ENCODE data around the gene CDK15.
"Not testable (repeated sequence)": the region's sequence is repeated elsewhere in the genome, so short reads cannot be mapped to it uniquely, and the experiment has no call there.

The CDK15 gene

DNA sequence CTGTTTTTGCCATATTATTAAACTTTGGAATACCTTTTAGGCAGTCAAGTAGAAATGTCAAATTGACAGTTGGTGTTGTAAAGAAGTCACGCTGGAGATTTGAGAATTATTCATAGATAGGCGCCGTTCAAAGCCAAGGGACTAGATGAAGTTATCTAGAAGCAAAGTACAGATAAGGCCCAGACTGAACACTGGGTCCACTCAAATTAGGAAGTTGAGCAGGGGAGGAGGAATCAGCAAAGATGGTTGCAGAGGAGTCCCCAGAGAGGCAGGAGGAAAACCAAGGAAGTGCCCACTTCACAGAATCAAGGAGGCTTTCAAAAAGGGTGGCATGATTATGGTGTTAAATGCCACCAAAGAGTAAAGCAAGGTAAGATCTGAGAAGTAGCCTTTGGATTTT lies 16.0 kb upstream of the CDK15 start:
- DNase-seq: no peak

DNA sequence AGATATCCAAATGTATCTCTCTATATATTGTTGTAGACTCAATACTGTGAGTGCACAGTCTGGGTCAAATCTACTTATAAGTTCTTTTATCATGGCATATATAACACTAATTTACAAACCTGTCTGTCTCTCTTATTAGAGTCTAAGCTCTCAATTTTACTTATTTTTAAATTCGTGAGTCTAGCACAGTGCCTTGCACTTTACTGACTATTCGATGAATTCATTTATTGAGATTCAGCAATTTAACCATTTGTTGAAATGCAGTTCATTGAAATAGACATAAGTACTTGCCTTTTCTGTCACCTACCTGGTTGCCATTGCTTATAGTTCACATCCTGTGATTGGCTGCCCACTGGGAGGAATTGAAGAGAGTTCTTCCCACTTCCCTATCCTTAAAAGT lies 15.3 kb upstream of the CDK15 start:
- no peak for DNase-seq

DNA sequence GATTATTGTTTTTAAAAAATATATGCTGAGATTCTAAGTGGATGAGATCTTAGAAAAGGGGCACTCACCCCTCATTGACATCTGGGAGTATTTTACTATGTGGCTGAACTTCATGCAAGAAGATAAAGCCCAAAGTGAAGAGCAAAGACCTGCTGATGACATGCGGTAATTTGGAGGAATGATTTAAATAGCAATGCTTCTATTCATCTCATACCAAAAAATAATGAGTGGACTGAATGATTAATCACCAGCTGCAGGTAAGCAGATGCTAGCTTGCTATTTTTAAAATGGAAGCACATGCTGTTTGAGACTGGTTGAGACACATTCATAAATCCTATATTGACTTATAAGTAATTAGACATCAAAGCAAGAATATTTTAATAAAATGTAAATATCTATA lies 12.7 kb upstream of the CDK15 start:
- DNase-seq: no peak

DNA sequence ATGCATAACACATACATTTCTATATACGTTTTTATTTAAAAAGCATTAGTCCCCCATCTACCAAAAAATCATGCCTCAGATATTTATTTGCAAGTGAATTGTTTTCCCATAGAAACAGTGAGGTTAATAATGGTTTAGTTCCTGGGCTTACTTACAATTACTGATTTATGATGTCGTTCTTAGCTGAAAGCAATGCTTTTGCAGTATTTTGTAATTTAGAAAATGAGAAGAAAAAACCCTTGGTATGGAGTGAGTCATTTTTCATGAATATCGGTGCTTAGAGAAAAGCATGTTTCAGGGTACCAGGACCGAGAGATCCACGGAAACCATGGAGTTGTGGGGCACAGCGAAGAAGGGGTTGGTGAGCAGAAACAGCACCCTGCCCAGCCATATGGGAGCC lies 12.0 kb upstream of the CDK15 start:
- no peak for DNase-seq

DNA sequence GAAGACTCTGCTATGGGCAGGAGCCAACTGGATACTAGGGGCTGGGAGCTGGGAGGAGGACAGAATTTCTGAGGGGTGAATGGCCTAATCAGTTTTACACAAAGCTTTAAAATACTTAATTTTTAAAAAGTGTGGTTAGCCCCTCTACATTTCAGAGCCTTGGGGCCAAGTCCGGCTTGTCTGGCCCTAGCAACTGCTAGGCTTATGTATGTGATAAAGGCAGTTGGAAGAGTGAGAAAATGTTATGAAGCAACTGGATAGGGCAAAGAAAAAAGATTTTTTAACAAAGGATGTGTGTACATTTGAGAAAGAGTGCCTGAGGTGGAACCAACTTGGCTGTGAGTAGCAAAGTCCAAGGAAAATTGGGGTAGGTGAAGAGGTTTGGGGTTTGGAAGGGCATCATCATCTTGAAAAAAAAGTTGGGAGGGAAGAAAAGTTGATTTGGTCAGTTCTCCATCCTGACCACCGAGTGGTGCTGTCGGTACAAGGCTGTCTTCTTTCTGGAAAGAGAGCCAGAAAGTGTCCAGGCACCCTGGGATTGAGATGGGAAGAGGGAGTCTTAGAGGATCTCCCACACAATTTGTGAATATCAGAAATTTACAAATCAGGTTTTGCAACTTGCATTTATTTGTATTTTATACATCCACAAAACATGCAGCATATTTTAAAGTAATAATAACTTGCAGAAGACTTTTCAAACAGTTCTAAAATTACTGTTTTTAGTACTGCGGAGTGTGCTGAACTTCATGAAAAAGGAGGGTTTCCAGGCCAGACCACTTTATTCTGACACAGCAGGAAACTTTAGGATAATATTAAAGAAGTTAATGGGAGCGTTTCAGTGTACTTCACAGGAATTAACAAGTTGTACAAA lies 10.5 kb upstream of the CDK15 start:
- no peak for DNase-seq

DNA sequence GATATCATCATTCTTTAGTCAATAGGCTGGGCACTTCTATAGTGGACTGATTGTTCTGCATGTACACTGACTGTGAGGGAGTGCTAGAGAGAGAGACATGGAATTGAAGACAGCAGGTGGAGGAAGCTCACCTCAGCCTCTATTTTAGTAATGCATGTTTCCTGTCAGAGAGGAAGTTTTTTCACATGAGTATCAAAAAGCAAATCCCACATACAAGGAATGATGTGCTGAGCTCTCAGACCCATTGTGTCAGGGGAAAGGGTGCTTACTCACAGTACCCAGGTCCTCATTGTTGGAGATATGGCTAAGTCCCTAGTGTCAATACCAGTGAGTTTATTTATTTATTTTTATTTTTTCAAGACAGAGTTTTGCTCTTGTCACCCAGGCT lies 9.9 kb upstream of the CDK15 start:
- DNase-seq: no peak

DNA sequence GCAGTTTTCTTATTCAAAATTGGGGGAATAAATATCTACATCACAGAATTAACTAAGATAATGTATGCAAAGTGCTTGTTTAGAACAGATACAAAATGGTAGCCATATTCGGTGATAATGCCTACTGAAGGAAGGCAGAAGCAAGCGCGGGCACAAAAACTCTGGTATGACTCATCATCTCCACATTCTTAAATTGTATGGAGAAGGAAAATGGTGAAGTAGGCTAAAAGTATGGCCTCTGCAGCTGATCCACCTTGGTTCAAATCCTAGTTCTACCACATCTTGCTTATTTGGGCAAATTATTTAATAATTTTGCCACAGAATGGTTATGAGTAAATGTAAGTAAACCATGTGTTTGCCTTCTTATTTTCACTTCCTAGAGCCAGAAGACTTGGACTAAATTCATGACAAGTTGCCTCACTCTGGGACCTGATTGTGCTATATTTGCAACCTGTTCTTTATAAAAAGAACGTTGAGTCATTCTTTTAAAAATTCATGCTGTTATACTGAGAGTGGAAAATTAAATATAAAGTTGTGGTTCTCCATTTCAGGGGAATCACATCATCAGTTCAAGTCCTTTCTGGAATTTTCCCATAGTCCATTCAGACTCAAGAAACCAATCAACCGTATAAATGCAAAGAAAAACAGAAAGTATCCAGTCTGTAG lies 9.0 kb upstream of the CDK15 start:
- DNase-seq: no peak

DNA sequence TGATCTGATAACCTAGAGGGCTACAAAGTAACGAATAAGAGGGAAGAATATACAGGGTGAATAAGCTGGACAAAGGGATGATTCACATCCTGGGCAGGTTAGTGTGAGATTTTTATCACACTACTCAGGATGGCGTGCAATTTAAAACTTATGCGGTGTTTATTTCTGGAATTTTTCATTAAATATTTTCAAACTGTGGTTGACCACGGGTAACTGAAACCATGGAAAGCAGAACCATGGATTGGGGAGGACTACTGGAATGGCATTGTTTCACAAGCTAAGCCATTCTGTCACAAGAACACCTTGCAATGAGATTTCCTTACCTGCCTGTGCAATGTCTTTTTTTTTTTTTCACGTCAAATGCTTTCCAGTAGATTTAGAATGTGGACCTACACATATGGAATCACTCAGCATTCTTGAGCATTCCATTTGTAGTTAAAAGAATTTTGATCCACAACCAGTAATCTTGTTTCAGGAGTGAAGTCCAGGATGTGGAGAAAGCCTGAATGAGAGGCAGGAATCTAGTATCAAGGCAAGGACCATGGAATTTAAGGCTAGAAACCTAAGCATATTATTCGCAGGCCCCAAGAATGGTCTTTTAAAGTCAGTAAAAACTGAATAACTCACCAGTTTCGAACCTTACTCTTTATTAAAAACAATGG lies 8.0 kb upstream of the CDK15 start:
- no peak for DNase-seq

DNA sequence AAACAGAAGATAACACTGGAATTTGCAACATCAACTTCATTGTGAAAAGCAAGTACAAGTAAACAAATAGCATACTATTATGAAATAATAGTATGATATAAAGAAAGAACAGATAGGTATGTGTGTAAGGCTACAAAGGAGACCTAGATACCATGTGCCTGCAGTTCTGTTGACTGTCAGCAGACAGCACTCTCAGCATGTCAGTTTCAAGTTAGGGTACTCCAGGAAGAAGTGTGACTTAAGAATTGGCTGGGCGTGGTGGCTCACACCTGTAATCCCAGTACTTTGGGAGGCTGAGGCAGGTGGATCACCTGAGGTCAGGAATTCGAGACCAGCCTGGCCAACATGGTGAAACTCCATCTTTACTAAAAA lies 7.4 kb upstream of the CDK15 start:
- DNase-seq: not testable (repeated sequence)

DNA sequence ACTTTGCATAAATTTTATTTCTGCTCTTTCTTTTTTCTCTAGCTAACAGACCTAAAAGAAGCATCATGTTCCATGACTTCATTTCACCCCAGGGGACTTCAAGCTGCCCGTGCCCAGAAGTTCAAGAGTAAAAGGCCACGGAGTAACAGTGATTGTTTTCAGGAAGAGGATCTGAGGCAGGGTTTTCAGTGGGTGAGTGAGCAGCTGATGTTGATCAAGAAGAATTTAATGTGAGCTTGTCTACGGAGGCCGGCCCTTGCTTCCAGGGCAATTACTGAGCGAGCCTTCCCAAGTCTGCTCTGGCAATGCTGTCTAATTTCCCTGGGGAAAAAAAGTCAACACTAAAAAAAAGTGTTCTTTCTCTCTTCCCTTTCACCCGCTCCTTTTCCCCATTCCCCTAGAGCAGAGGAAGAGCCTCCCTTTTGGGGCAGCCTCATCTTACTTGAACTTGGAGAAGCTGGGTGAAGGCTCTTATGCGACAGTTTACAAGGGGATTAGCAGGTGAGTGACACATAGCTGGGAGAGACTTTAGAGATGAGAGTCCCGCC lies 1.2 kb downstream of the CDK15 start:
- DNase-seq: no peak

DNA sequence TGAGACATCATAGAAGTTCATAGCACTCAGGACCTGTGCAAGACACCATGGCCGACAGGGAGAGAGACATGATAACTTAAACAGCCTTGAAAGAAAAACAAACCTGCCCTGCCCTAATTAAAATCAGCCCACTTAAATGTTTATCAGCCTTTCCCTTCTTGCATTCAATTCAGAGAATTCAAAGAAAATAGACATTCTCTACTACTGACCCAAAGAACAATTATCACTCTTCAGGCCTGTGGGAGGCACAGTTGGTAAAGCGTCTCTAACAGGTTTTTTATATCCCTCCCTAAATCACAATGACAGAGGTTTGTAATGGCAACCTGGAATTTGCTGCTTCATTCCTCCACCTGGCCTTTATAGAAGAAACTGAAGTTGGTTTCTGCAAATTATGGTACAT lies 1.7 kb downstream of the CDK15 start:
- no peak for DNase-seq

DNA sequence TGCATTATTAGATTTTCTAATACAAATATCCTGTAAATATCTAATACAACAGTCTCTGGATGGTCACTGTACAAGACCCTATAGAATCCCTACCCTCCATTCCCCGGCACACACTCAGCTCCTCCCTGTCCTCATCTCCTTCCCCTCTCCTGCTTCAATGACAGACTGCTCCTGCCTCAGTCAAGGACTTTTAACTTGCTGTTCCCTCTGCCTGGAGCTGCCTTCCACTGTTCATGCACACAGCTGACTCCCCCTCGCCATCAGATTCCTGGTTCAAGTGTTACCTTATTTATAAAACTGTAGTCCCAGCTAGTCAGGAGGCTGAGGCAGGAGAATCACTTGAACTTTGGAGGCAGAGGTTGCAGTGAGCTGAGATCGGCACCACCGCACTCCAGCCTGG lies 3.3 kb downstream of the CDK15 start:
- no peak for DNase-seq

DNA sequence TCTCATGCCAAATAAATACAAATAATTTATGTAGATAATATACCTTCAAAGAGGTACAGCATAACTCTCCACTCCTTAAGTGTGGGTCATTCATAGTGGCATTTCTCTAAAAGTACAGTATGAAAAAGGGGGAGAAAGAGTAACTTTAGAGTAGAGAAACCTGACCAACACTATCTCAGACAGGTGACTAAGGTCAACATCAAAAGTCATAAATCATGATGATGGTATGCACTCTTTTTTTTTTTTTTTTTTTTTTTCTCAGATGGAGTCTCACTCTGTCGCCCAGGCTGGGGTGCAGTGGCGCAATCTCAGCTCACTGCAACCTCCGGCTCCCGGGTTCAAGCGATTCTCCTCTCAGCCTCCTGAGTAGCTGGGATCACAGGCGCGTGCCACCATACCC lies 4.3 kb downstream of the CDK15 start:
- not testable (repeated sequence) for DNase-seq

DNA sequence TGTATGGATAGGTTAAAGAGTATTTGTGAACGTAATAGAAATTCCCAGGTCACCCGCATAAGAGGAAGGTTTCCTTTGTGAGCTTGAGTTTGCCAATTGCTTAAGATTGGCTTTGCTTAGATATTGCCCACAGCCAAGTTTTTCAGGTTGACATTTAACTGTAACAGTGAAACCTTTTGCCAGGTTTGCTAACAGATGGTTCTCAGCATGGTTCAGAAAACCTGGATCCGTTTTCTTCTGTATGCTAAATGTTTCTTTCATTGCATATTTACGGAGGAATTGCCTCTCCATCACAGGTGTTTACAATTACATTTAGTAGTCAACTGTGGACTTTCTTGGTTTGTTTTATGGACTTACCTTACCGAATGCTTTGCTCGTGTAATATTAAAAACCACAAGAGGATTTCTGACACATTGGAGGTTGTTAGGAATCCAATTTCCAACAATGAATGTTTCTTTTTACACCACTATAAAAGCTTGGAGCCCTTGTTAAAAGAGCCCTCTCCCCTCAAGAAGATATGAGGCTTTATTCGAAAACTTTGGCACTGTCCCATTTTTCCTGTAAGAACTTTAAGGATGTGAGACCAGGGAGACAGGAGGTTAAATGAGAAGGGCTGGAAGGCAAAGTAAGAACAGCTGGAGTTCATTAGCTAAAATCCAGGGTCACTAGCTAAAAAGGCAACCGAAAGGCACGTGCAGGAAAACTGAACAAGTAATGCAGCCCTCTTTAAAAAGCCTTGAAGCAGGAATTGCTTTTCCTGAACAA lies 7.8 kb downstream of the CDK15 start:
- DNase-seq: no peak

DNA sequence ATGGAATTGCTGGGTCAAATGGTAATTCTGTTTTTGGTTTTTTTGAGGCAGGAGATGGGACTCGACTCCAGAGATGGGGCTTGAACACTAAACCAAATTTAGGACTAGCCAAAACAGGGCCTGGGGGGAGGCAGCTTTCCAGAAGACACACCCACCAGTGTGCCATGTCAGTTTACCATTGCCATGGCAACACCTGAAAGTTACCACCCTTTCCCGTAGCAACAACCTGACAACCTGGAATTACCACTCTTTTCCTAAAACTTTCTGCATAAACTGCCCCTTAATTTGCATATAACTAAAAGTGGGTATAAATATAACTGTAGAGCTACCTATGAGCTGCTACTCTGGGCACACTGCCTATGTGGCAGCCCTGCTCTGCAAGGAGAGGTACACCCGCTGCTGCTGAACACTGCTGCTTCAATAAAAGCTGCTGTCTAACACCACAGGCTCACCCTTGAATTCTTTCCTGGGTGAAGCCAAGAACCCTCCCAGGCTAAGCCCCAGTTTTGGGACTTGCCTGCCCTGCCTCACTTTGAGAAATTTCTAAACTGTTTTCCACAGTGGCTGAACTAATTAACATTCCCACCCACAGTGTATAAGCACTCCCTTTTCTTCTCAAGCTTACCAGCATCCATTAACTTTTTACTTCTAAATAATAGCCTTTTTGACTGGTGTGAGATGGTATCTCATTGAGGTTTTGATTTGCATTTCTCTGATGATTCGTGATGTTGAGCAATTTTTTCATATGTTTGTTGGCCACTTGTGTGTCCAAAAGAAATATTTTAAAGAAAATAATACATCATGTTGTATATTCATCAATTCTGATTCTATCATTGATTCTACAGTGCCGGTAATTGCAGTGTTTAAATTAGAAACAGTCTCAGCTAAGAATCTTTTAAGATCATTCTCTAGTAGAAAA lies 10.6 kb downstream of the CDK15 start:
- no peak for DNase-seq

DNA sequence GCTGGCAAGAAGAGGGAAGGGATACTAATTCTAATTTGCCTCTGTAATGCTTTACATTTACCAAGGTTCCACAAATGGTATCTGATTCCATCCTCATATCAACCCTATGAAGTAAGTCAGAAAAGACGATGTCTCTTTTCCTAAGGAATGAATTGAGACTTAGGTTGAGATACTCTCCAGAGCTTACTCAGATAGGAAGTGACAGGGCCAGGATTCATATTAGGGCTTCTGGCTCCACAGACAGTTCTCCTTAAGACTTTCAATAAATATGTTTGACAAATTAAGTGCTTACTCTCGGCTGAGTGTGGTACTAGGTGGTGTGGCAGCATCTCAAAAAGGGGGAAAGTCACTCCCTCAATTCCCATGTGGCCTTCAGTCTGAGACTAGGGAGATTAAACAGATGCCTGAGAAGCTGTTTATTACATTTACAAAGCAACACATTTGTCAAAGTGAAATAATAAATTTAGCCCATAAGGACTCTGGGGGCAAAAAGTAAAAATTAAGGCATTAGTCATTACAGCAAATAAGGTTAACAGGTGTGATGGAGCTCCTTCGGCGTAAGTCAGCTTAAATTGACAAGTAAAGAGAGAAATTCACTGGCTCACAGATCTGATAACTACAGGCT lies 14.2 kb downstream of the CDK15 start:
- DNase-seq: no peak

DNA sequence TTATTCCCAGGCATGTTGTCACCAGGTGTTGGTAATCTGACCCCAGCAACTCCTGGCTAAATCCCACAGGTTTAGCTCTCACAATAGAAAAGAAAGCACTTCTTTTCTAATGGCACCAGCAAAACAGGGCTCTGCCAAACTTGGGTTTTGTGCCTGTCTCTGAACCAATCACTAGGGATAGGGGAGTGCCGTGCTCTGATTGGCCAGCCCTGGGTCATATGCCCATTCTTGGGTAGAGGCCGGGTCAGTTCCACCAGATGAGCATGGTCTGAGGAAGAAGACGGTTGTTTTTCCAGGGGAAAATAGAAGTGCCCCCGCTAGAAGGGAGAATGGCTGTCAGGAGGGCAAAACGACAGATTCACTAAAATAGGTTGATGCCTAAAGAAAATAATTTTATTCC lies 14.7 kb downstream of the CDK15 start:
- DNase-seq: no peak

DNA sequence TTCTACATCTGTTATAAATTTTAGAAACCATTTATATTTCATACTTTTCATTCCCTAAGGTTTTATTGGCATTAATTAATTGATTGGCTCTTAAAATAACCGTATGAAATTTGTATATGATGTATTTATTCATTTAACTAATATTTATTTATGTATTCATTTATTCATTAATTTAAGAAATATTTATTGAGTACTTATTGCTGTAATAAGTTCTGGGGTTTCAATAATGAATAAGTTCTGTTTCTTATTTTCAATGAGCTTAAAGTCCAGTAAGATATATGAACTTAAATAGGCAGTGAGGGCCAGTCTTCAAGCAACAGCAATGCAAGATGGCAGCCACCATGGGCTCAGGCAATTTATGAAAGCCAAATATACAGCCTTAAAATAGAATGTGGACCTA lies 17.9 kb downstream of the CDK15 start:
- no peak for DNase-seq

DNA sequence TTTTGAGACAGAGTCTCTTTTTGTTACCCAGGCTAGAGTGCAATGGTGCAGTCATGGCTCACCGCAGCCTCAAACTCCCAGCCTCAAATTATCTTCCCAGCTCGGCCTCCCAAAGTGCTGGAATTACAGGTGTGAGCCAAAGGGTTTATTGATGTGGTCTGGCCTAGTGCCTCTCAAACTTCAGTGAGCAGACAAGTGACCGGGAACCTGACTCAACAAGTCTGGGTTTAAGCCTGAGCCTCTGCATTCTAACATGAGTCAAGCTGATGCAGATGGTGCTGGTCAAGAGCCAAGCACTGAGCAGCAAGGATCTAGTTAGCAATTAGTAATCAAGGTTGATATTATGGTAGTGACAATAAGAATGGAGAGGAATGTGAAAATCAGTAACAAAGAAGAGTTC lies 21.3 kb downstream of the CDK15 start:
- no peak for DNase-seq

DNA sequence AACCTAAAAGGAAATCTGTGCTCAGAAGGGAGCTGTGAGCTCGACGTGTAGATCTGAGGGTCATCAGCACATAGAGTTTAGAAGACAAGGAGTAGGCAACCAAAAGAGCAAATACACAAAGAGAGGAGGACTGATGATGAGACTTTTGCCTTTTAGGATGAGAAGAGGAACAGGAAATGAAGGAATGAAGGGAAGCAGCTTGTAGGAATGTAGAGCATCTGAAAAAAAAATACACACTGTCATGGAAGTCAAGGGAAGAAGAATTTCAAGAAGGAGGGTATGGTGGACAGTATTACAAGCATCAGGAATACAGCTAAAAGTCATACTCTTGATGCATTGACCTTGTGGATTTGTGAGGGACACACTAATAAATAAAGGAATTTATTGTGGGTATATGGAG lies 21.9 kb downstream of the CDK15 start:
- DNase-seq: no peak

DNA sequence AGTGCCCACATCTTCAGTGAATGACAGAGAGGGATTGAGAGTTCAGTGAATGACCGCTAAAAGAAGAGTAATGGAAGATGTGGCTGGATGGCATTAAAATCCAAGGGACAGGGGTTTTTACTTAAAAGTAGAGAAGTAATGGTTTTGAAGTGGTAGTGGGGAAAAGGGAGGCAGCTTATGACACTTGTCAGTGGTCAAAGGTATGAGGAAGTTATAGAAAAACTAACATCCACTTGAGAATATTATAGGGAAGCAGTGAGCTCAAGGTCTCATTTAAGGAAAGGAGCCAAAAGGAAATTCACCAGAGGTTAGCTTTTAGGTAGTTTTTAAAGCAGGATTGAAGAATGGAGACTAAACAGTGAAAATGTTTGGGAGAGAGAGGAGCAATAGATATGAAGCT lies 24.3 kb downstream of the CDK15 start:
- DNase-seq: no peak

DNA sequence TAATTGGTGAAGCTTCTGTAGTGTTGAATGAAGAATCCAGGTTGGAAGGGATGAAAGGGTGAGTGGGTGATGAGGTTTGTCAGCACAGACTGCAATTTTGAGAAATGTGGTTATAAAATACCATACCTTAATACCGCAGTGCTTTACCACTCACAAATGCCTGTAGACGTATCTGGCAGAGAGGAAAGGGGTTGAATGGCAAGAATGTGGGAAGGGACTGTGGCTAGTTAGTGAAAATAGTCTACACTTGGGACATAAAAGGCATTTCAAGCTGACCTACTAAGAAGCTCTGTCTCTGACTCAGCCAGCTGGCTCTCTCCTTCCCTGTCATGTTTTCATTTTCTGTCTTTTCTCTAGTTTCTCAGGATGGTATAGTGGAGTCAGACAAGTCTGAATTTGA lies 25.1 kb downstream of the CDK15 start:
- no peak for DNase-seq

All from activated T-cell treated with anti-CD3 and anti-CD28 coated beads, Interleukin-2, amount 50 U/mL, for 48 hours (primary cell).